Loucy (cell line): ENCODE results near the gene PLEKHB2.

ENCODE experiments used
- CTCF ChIP-seq: fragments of 200-600 bp; sonication (generic); conservative IDR thresholded peaks from 2 replicates; pipeline ENCODE4 v1.5.1; 2014; ENCODE audit warnings: mild to moderate bottlenecking, antibody characterized with exemption, low read length
- EZH2phosphoT487 ChIP-seq: fragments of 200-600 bp; IDR thresholded peaks from 2 replicates; pipeline ENCODE4 v1.6.1; 2018; ENCODE audit warnings: antibody characterized with exemption, mild to moderate bottlenecking, moderate library complexity, borderline replicate concordance

GRCh38 chr2:131056932-131057287 is 48.2 kb upstream of the PLEKHB2 start:
- TF ChIP-seq CTCF (no peak), EZH2phosphoT487 (no peak)
